Measurements from ENCODE around the gene MMP23B. TPM values are rescaled to one million over a fixed set of nuclear protein-coding genes. Genes with fewer than 3 reads are reported as not detected.

Gene MMP23B
- total RNA-seq, 4 donors from 2014 or later, result 1.8 to 5.9 (median 4.1) TPM

- H3K4me3 ChIP-seq, result no peak overlapping the region
- TF ChIP-seq POLR2A (IDR thresholded peaks at IDR 0.05), result no peak
- TF ChIP-seq, protein P1, sequence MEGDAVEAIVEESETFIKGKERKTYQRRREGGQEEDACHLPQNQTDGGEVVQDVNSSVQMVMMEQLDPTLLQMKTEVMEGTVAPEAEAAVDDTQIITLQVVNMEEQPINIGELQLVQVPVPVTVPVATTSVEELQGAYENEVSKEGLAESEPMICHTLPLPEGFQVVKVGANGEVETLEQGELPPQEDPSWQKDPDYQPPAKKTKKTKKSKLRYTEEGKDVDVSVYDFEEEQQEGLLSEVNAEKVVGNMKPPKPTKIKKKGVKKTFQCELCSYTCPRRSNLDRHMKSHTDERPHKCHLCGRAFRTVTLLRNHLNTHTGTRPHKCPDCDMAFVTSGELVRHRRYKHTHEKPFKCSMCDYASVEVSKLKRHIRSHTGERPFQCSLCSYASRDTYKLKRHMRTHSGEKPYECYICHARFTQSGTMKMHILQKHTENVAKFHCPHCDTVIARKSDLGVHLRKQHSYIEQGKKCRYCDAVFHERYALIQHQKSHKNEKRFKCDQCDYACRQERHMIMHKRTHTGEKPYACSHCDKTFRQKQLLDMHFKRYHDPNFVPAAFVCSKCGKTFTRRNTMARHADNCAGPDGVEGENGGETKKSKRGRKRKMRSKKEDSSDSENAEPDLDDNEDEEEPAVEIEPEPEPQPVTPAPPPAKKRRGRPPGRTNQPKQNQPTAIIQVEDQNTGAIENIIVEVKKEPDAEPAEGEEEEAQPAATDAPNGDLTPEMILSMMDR (IDR thresholded peaks at IDR 0.05), result no peak
- H3K9me3 ChIP-seq, result no peaks in the 10 kb centered on the region
- no peak overlapping the region for H3K27ac ChIP-seq
- H3K27me3 ChIP-seq, result peaks cover 0 to 14% of the 10 kb centered on the region in 2 donors
- H3K4me1 ChIP-seq, result peaks cover 0 to 22% (median 6%) of the 10 kb centered on the region in 4 donors
- no peak for DNase-seq
- H3K36me3 ChIP-seq, result no peaks in the 10 kb centered on the region
Measured at GRCh38 chr1:1601564-1602303, 30.2 kb upstream of the MMP23B start.

- Histone ChIP-seq H3K27ac (no peak overlapping the region), H3K4me1 (peaks cover 0 to 21% (median 6%) of the 10 kb centered on the region in 4 donors), H3K9me3 (no peaks in the 10 kb centered on the region), H3K36me3 (no peaks in the 10 kb centered on the region), H3K27me3 (peaks cover 0 to 10% of the 10 kb centered on the region in 2 donors), H3K4me3 (no peak overlapping the region)
- no peak for DNase-seq
- TF ChIP-seq POLR2A (IDR thresholded peaks at IDR 0.05), result no peak
- TF ChIP-seq, protein P1 (IDR thresholded peaks at IDR 0.05), result no peak
Measured at GRCh38 chr1:1602304-1602967, 29.5 kb upstream of the MMP23B start.

- Histone ChIP-seq H3K27ac (no peak overlapping the region), H3K4me1 (peaks cover 0 to 15% (median 6%) of the 10 kb centered on the region in 4 donors), H3K27me3 (peaks cover 0 to 10% of the 10 kb centered on the region in 2 donors), H3K9me3 (no peaks in the 10 kb centered on the region), H3K4me3 (no peak overlapping the region), H3K36me3 (no peaks in the 10 kb centered on the region)
- TF ChIP-seq, protein P1 (IDR thresholded peaks at IDR 0.05), result no peak
- no peak for TF ChIP-seq POLR2A (IDR thresholded peaks at IDR 0.05)
- DNase-seq, result no peak
Measured at GRCh38 chr1:1602968-1603506, 28.9 kb upstream of the MMP23B start.

GRCh38 chr1:1603671-1604373 lies 28.2 kb upstream of the MMP23B start:
- Histone ChIP-seq H3K27me3 (peaks cover 0 to 10% of the 10 kb centered on the region in 2 donors), H3K36me3 (no peaks in the 10 kb centered on the region), H3K4me3 (no peak overlapping the region), H3K9me3 (no peaks in the 10 kb centered on the region), H3K27ac (no peak overlapping the region), H3K4me1 (peaks cover 0 to 15% (median 6%) of the 10 kb centered on the region in 4 donors)
- no peak for DNase-seq
- TF ChIP-seq, protein P1 (IDR thresholded peaks at IDR 0.05), result no peak
- TF ChIP-seq POLR2A (IDR thresholded peaks at IDR 0.05), result no peak

GRCh38 chr1:1604374-1605033 lies 27.5 kb upstream of the MMP23B start:
- H3K27ac ChIP-seq, result no peak overlapping the region
- peaks cover 0 to 6% of the 10 kb centered on the region in 2 donors for H3K27me3 ChIP-seq
- no peak for DNase-seq
- no peak overlapping the region for H3K4me3 ChIP-seq
- peaks cover 0 to 9% (median 3%) of the 10 kb centered on the region in 4 donors for H3K4me1 ChIP-seq
- H3K9me3 ChIP-seq, result no peaks in the 10 kb centered on the region
- no peak for TF ChIP-seq POLR2A (IDR thresholded peaks at IDR 0.05)
- TF ChIP-seq, protein P1 (IDR thresholded peaks at IDR 0.05), result no peak
- no peaks in the 10 kb centered on the region for H3K36me3 ChIP-seq

All from Peyer's patch (tissue), 4 donors.